VCaP (cell line): Measurements from ENCODE around the gene STK11IP.

Experiments used
- H3K27ac ChIP-seq: fragments of 450-650 bp; 2 replicates; pipeline ENCODE4 v1.5.1; 2017
- CTCF ChIP-seq: fragments of 450-650 bp; conservative IDR thresholded peaks from 2 replicates; pipeline ENCODE4 v1.5.1; 2017; ENCODE audit warnings: mild to moderate bottlenecking, moderate library complexity

The STK11IP gene

GRCh38 chr2:219566640-219567039 lies 31.0 kb upstream of the STK11IP start:
- no peak overlapping the region for H3K27ac ChIP-seq
- TF ChIP-seq CTCF = no peak

GRCh38 chr2:219567131-219567530 lies 30.5 kb upstream of the STK11IP start:
- no peak overlapping the region for H3K27ac ChIP-seq
- no peak for TF ChIP-seq CTCF

GRCh38 chr2:219567791-219568361 lies 29.8 kb upstream of the STK11IP start:
- no peak overlapping the region for H3K27ac ChIP-seq
- no peak for TF ChIP-seq CTCF

- no peak overlapping the region for H3K27ac ChIP-seq
- TF ChIP-seq CTCF = no peak
These were observed 28.6 kb upstream of the STK11IP start for GRCh38 chr2:219569041-219569440.

GRCh38 chr2:219569635-219570034 lies 28.0 kb upstream of the STK11IP start:
- peak overlapping the region; percentile 89; the same call in 1 of the 2 replicates for H3K27ac ChIP-seq
- no peak for TF ChIP-seq CTCF

GRCh38 chr2:219570194-219570923 lies 27.3 kb upstream of the STK11IP start:
- no peak for TF ChIP-seq CTCF
- peak overlapping the region; percentile 89 for H3K27ac ChIP-seq

GRCh38 chr2:219570924-219571310 lies 26.7 kb upstream of the STK11IP start:
- H3K27ac ChIP-seq = peak overlapping the region; percentile 89
- TF ChIP-seq CTCF = no peak
